Aorta (tissue), 5 donors: ENCODE data around the gene ARHGAP26. TPM values are rescaled to one million over a fixed set of nuclear protein-coding genes. Genes with fewer than 3 reads are reported as not detected.

Experiments
- ATAC-seq: fragments of 200-7000 bp; cut with Tn5 transposase; one replicate; pipeline ENCODE4 v1.9.1; 2022; ENCODE audit warnings: moderate library complexity; ENCODE audit not compliant: low FRiP score
- DNase-seq, 2 donors: peaks; one replicate each; pipeline ENCODE4 v3.0.0-alpha.2; 2020
- H3K27ac ChIP-seq, 2 donors: one replicate each; pipeline ENCODE4 v1.5.1; 2013; ENCODE audit warnings: low read length in 2 of 2, mild to moderate bottlenecking in 2 of 2, moderate library complexity in 2 of 2, control low read depth in 1 of 2, inconsistent platforms in 1 of 2, low read depth in 1 of 2
- H3K27me3 ChIP-seq, 2 donors: one replicate each; pipeline ENCODE4 v1.6.1; 2013; ENCODE audit warnings: control low read depth in 1 of 2, low read length in 1 of 2, mild to moderate bottlenecking in 1 of 2, moderate library complexity in 1 of 2; ENCODE audit not compliant: insufficient read depth in 2 of 2, control insufficient read depth in 1 of 2
- H3K36me3 ChIP-seq, 2 donors: one replicate each; pipeline ENCODE4 v1.6.1; 2013; ENCODE audit warnings: control low read depth in 1 of 2, low read length in 1 of 2, mild to moderate bottlenecking in 1 of 2; ENCODE audit not compliant: insufficient read depth in 2 of 2, control insufficient read depth in 1 of 2
- H3K4me1 ChIP-seq, 2 donors: one replicate each; pipeline ENCODE4 v1.6.1; 2013; ENCODE audit warnings: low read length in 2 of 2, control low read depth in 1 of 2, mild to moderate bottlenecking in 1 of 2, moderate library complexity in 1 of 2; ENCODE audit not compliant: insufficient read depth in 2 of 2, control insufficient read depth in 1 of 2
- H3K4me3 ChIP-seq, 2 donors: one replicate each; pipeline ENCODE4 v1.5.1; 2013; ENCODE audit warnings: low read length in 2 of 2, control low read depth in 1 of 2, mild to moderate bottlenecking in 1 of 2
- H3K9me3 ChIP-seq: one replicate; pipeline ENCODE4 v1.6.1; 2013; ENCODE audit warnings: mild to moderate bottlenecking, low read length; ENCODE audit not compliant: control insufficient read depth
- WGBS, 2 donors: extraction: QIAGEN DNeasy Blood & Tissue Kit; methylation state at CpG; one replicate each; pipeline ENCODE4 v1.1.7; 2013; 5-methylcytosine and 5-hydroxymethylcytosine counted together
- intact Hi-C, 2 donors: fragments of 100-400 bp; cut with DNase I; formaldehyde crosslinking; loops; one replicate each; pipeline versions ENCODE4 v1.14.2 to v1.15.0; 2022
- polyA plus RNA-seq, 2 donors: library from polyadenylated mRNA; stranded (reverse); fragments of 200-250 nt; gene quantifications; one replicate each; pipeline ENCODE4 v1.2.3, GENCODE V29; 2013
- total RNA-seq, 2 donors: library from RNA; stranded (reverse); fragmentation: NEBNext Ultra II Directional; extraction: Animal tissue kit (Norgen Biotek cat#: 25700); gene quantifications; one replicate each; pipeline ENCODE4 v1.2.1, GENCODE V29; 2021
- donor health status: healthy with polysubstance abuse.
- donor health status: Bipolar disorder and iron deficiency.
- donor health status: DM: no; HTN: no; CAD: no.
- donor health status: DM: no; HTN: no; CAD: no.
- donor health status: DM: yes; HTN: yes; CAD: no.

ARHGAP26 gene
- total and polyA plus RNA-seq, 4 donors: 4.5 to 70.7 (median 29.6) TPM

- intact Hi-C loops: no loop called here
- DNase-seq (no peak), ATAC-seq (no peak)
- Histone ChIP-seq H3K27ac (no peak overlapping the region), H3K4me1 (no peaks in the 10 kb centered on the region), H3K4me3 (no peak overlapping the region), H3K36me3 (no peaks in the 10 kb centered on the region), H3K27me3 (no peaks in the 10 kb centered on the region), H3K9me3 (no peaks in the 10 kb centered on the region)
- WGBS, 2 donors: 96% methylated on average over 5 of the region's 5 CpGs
Measured at GRCh38 chr5:143129910-143130612, 359.9 kb downstream of the ARHGAP26 start.

GRCh38 chr5:143130613-143131305 lies 360.6 kb downstream of the ARHGAP26 start:
- Histone ChIP-seq H3K27ac (no peak overlapping the region), H3K4me3 (no peak overlapping the region), H3K4me1 (no peaks in the 10 kb centered on the region), H3K9me3 (no peaks in the 10 kb centered on the region), H3K36me3 (no peaks in the 10 kb centered on the region), H3K27me3 (no peaks in the 10 kb centered on the region)
- WGBS, 2 donors: 96 to 98% methylated on average over 5 of the region's 5 CpGs
- ATAC-seq (no peak), DNase-seq (no peak)
- intact Hi-C loops: no loop called here

GRCh38 chr5:143131972-143132371 lies 361.8 kb downstream of the ARHGAP26 start:
- no peaks in the 10 kb centered on the region for H3K36me3 ChIP-seq
- no peak overlapping the region for H3K4me3 ChIP-seq
- H3K27me3 ChIP-seq: no peaks in the 10 kb centered on the region
- DNase-seq (no peak), ATAC-seq (no peak)
- no peak overlapping the region for H3K27ac ChIP-seq
- 80 to 83% methylated on average over 6 of the region's 6 CpGs for WGBS, 2 donors
- intact Hi-C loops: no loop called here
- no peaks in the 10 kb centered on the region for H3K9me3 ChIP-seq
- no peaks in the 10 kb centered on the region for H3K4me1 ChIP-seq

- Histone ChIP-seq H3K4me3 (no peak overlapping the region), H3K36me3 (peaks cover 0 to 2% of the 10 kb centered on the region in 2 donors), H3K4me1 (no peaks in the 10 kb centered on the region), H3K27ac (no peak overlapping the region), H3K27me3 (no peaks in the 10 kb centered on the region), H3K9me3 (no peaks in the 10 kb centered on the region)
- intact Hi-C loops: no loop called here
- no peak for ATAC-seq
- no peak for DNase-seq
- 94 to 97% methylated on average over 1 of the region's 1 CpG for WGBS, 2 donors
Measured at GRCh38 chr5:143132739-143133138, 362.6 kb downstream of the ARHGAP26 start.

GRCh38 chr5:143133721-143134120 lies 363.5 kb downstream of the ARHGAP26 start:
- H3K4me1 ChIP-seq: no peaks in the 10 kb centered on the region
- H3K9me3 ChIP-seq: no peaks in the 10 kb centered on the region
- peaks cover 0 to 2% of the 10 kb centered on the region in 2 donors for H3K36me3 ChIP-seq
- H3K27me3 ChIP-seq: no peaks in the 10 kb centered on the region
- H3K4me3 ChIP-seq: no peak overlapping the region
- intact Hi-C loops: no loop called here
- 74% methylated on average over 11 of the region's 11 CpGs for WGBS, 2 donors
- no peak overlapping the region for H3K27ac ChIP-seq
- DNase-seq (no peak), ATAC-seq (no peak)

- Histone ChIP-seq H3K4me3 (no peak overlapping the region), H3K4me1 (no peaks in the 10 kb centered on the region), H3K9me3 (no peaks in the 10 kb centered on the region), H3K27me3 (no peaks in the 10 kb centered on the region), H3K27ac (no peak overlapping the region), H3K36me3 (peaks cover 0 to 2% of the 10 kb centered on the region in 2 donors)
- intact Hi-C loops: no loop called here
- ATAC-seq: no peak
- 91 to 92% methylated on average over 3 of the region's 3 CpGs for WGBS, 2 donors
- DNase-seq: no peak
Measured at GRCh38 chr5:143134269-143134668, 364.1 kb downstream of the ARHGAP26 start.

GRCh38 chr5:143134900-143135299 lies 364.7 kb downstream of the ARHGAP26 start:
- 92 to 94% methylated on average over 4 of the region's 4 CpGs for WGBS, 2 donors
- intact Hi-C loops: no loop called here
- peaks cover 0 to 2% of the 10 kb centered on the region in 2 donors for H3K36me3 ChIP-seq
- DNase-seq (no peak), ATAC-seq (no peak)
- no peaks in the 10 kb centered on the region for H3K27me3 ChIP-seq
- H3K9me3 ChIP-seq: no peaks in the 10 kb centered on the region
- H3K4me3 ChIP-seq: no peak overlapping the region
- no peaks in the 10 kb centered on the region for H3K4me1 ChIP-seq
- no peak overlapping the region for H3K27ac ChIP-seq

- intact Hi-C loops: no loop called here
- Histone ChIP-seq H3K36me3 (peaks cover 0 to 2% of the 10 kb centered on the region in 2 donors), H3K4me1 (peaks cover 2 to 9% of the 10 kb centered on the region in 2 donors), H3K4me3 (no peak overlapping the region), H3K27me3 (no peaks in the 10 kb centered on the region), H3K27ac (no peak overlapping the region), H3K9me3 (no peaks in the 10 kb centered on the region)
- 85 to 90% methylated on average over 5 of the region's 5 CpGs for WGBS, 2 donors
- DNase-seq (no peak), ATAC-seq (no peak)
Measured at GRCh38 chr5:143135832-143136551, 365.8 kb downstream of the ARHGAP26 start.
